ENCODE data around the gene SMIM32. TPM values are rescaled to one million over a fixed set of nuclear protein-coding genes. Genes with fewer than 3 reads are reported as not detected.

SMIM32 gene
- 0.26 TPM in 1 of 2 replicates, not detected in the other for total RNA-seq (2014; rRNA removed; shearing (Covaris generic); ENCODE audit: low replicate concordance)

- Histone ChIP-seq H3K9me3 (no peaks in the 10 kb centered on the region), H3K36me3 (peaks cover 1% of the 10 kb centered on the region; the same call in 1 of the 2 replicates), H3K27me3 (peaks cover 24% of the 10 kb centered on the region), H3K4me3 (peak within 1 kb of the TSS; percentile 21)
- DNase-seq = peak; percentile 19
These were observed at the start of gene SMIM32 for GRCh38 chr5:136192526-136193321. Gene SMIM32 (minus strand): TSS chr5:136193162. CDS start chr5:136192524, 638 bp downstream.

- no peaks in the 10 kb centered on the region for H3K9me3 ChIP-seq
- no peak overlapping the region for H3K4me3 ChIP-seq
- DNase-seq = no peak
- H3K27me3 ChIP-seq = peaks cover 10% of the 10 kb centered on the region; the same call in 1 of the 2 replicates
- no peaks in the 10 kb centered on the region for H3K36me3 ChIP-seq
These were observed 49.6 kb upstream of the SMIM32 start for GRCh38 chr5:136242611-136243010.

GRCh38 chr5:136242136-136242535 is 49.2 kb upstream of the SMIM32 start:
- Histone ChIP-seq H3K4me3 (no peak overlapping the region), H3K27me3 (peaks cover 7% of the 10 kb centered on the region; the same call in 1 of the 2 replicates), H3K36me3 (no peaks in the 10 kb centered on the region), H3K9me3 (no peaks in the 10 kb centered on the region)
- DNase-seq = no peak

- H3K9me3 ChIP-seq = no peaks in the 10 kb centered on the region
- H3K27me3 ChIP-seq = 0 out of 2 replicates have a peak, but pooled peaks cover 7% of the 10 kb centered on the region
- no peak for DNase-seq
- no peak overlapping the region for H3K4me3 ChIP-seq
- H3K36me3 ChIP-seq = no peaks in the 10 kb centered on the region
These were observed 47.9 kb upstream of the SMIM32 start for GRCh38 chr5:136240894-136241293.

GRCh38 chr5:136236479-136237083 is 43.6 kb upstream of the SMIM32 start:
- Histone ChIP-seq H3K4me3 (no peak overlapping the region), H3K9me3 (no peaks in the 10 kb centered on the region), H3K27me3 (0 out of 2 replicates have a peak, but pooled peaks cover 3% of the 10 kb centered on the region), H3K36me3 (no peaks in the 10 kb centered on the region)
- no peak for DNase-seq

- H3K4me3 ChIP-seq = no peak overlapping the region
- no peaks in the 10 kb centered on the region for H3K27me3 ChIP-seq
- H3K36me3 ChIP-seq = no peaks in the 10 kb centered on the region
- no peaks in the 10 kb centered on the region for H3K9me3 ChIP-seq
- DNase-seq = peak; percentile 44
These were observed 42.4 kb upstream of the SMIM32 start for GRCh38 chr5:136235321-136235720.

- Histone ChIP-seq H3K4me3 (no peak overlapping the region), H3K27me3 (no peaks in the 10 kb centered on the region), H3K9me3 (no peaks in the 10 kb centered on the region), H3K36me3 (no peaks in the 10 kb centered on the region)
- no peak for DNase-seq
These were observed 39.4 kb upstream of the SMIM32 start for GRCh38 chr5:136232316-136232715.

- Histone ChIP-seq H3K4me3 (no peak overlapping the region), H3K9me3 (no peaks in the 10 kb centered on the region), H3K27me3 (peaks cover 8% of the 10 kb centered on the region), H3K36me3 (no peaks in the 10 kb centered on the region)
- no peak for DNase-seq
These were observed 37.2 kb upstream of the SMIM32 start for GRCh38 chr5:136230176-136230575.

- Histone ChIP-seq H3K9me3 (no peaks in the 10 kb centered on the region), H3K36me3 (no peaks in the 10 kb centered on the region), H3K27me3 (peaks cover 18% of the 10 kb centered on the region), H3K4me3 (no peak overlapping the region)
- DNase-seq = no peak
These were observed 35.3 kb upstream of the SMIM32 start for GRCh38 chr5:136228136-136228757.

GRCh38 chr5:136226401-136226800 is 33.4 kb upstream of the SMIM32 start:
- no peak overlapping the region for H3K4me3 ChIP-seq
- no peaks in the 10 kb centered on the region for H3K36me3 ChIP-seq
- H3K9me3 ChIP-seq = peaks cover 3% of the 10 kb centered on the region
- H3K27me3 ChIP-seq = peaks cover 18% of the 10 kb centered on the region
- DNase-seq = no peak

- no peaks in the 10 kb centered on the region for H3K36me3 ChIP-seq
- peaks cover 18% of the 10 kb centered on the region for H3K27me3 ChIP-seq
- H3K4me3 ChIP-seq = no peak overlapping the region
- peaks cover 8% of the 10 kb centered on the region for H3K9me3 ChIP-seq
- DNase-seq = no peak
These were observed 32.8 kb upstream of the SMIM32 start for GRCh38 chr5:136225796-136226195.

GRCh38 chr5:136222580-136223235 is 29.7 kb upstream of the SMIM32 start:
- DNase-seq = peak; percentile 30

GRCh38 chr5:136221340-136221739 is 28.4 kb upstream of the SMIM32 start:
- H3K36me3 ChIP-seq = no peaks in the 10 kb centered on the region
- H3K9me3 ChIP-seq = peaks cover 12% of the 10 kb centered on the region
- H3K27me3 ChIP-seq = peaks cover 21% of the 10 kb centered on the region
- no peak for DNase-seq
- H3K4me3 ChIP-seq = no peak overlapping the region

More at GRCh38 chr5:136222580-136223235, 29.7 kb upstream of the SMIM32 start:
- Histone ChIP-seq H3K27me3 (peaks cover 20% of the 10 kb centered on the region), H3K9me3 (peaks cover 12% of the 10 kb centered on the region), H3K36me3 (no peaks in the 10 kb centered on the region), H3K4me3 (no peak overlapping the region)

- peaks cover 13% of the 10 kb centered on the region; the same call in 1 of the 2 replicates for H3K27me3 ChIP-seq
- H3K36me3 ChIP-seq = no peaks in the 10 kb centered on the region
- H3K4me3 ChIP-seq = no peak overlapping the region
- DNase-seq = no peak
- peaks cover 7% of the 10 kb centered on the region for H3K9me3 ChIP-seq
These were observed 23.3 kb upstream of the SMIM32 start for GRCh38 chr5:136216230-136216629.

- Histone ChIP-seq H3K4me3 (no peak overlapping the region), H3K9me3 (peaks cover 4% of the 10 kb centered on the region), H3K27me3 (peaks cover 13% of the 10 kb centered on the region; the same call in 1 of the 2 replicates), H3K36me3 (no peaks in the 10 kb centered on the region)
- no peak for DNase-seq
These were observed 22.9 kb upstream of the SMIM32 start for GRCh38 chr5:136215812-136216211.

GRCh38 chr5:136213919-136214493 is 21.0 kb upstream of the SMIM32 start:
- peaks cover 10% of the 10 kb centered on the region; the same call in 1 of the 2 replicates for H3K27me3 ChIP-seq
- H3K9me3 ChIP-seq = no peaks in the 10 kb centered on the region
- DNase-seq = no peak
- H3K36me3 ChIP-seq = no peaks in the 10 kb centered on the region
- no peak overlapping the region for H3K4me3 ChIP-seq

All from MG63 (cell line).